Keratinocyte (primary cell): Measurements from ENCODE around the gene MTNR1B. TPM values are rescaled to one million over a fixed set of nuclear protein-coding genes. Genes with fewer than 3 reads are reported as not detected.

Experiments
- DNase-seq: peaks from one replicate; pipeline ENCODE4 v3.0.0-alpha.2; 2011; ENCODE audit warnings: low read depth, missing footprints, low spot score
- FAIRE-seq: peaks from 2 replicates; lab custom pipeline; 2011; peaks lifted over from hg19 to GRCh38; lab: Jason Lieb, UNC
- H2AFZ ChIP-seq: 2 replicates; pipeline ENCODE4 v1.6.0; 2012; ENCODE audit warnings: low read length, control low read depth, inconsistent platforms; ENCODE audit not compliant: control insufficient read depth
- H3K27ac ChIP-seq: 2 replicates; pipeline ENCODE4 v1.5.1; 2011; ENCODE audit warnings: low read length; ENCODE audit not compliant: control insufficient read depth, insufficient read depth
- H3K27me3 ChIP-seq: 3 replicates; pipeline ENCODE4 v1.6.0; 2011; ENCODE audit warnings: low read length; ENCODE audit not compliant: control insufficient read depth, insufficient read depth; ENCODE audit errors: extremely low read depth
- H3K36me3 ChIP-seq, 2 experiments: 2 replicates in 1 of 2; 3 replicates in 1 of 2; pipeline ENCODE4 v1.5.1; 2011; ENCODE audit warnings: low read length in 2 of 2, mild to moderate bottlenecking in 1 of 2; ENCODE audit not compliant: control insufficient read depth in 2 of 2, insufficient read depth in 2 of 2; ENCODE audit errors: extremely low read depth in 1 of 2
- H3K4me1 ChIP-seq: 3 replicates; pipeline ENCODE4 v1.5.1; 2011; ENCODE audit warnings: low read length; ENCODE audit not compliant: control insufficient read depth, insufficient read depth; ENCODE audit errors: extremely low read depth
- H3K4me2 ChIP-seq: 3 replicates; pipeline ENCODE4 v1.6.0; 2011; ENCODE audit warnings: low read depth, low read length; ENCODE audit not compliant: control insufficient read depth, insufficient read depth; ENCODE audit errors: extremely low read depth
- H3K4me3 ChIP-seq, 3 experiments: fragments of 200-600 bp in 1 of 3; sonication (generic) in 1 of 3; 2 replicates in 2 of 3; 3 replicates in 1 of 3; pipeline ENCODE4 v1.5.1; 2011 to 2016; ENCODE audit warnings: low read length in 3 of 3, mild to moderate bottlenecking in 3 of 3, control low read depth in 2 of 3, inconsistent platforms in 1 of 3, low read depth in 1 of 3, mixed read lengths in 1 of 3, mixed run types in 1 of 3, moderate library complexity in 1 of 3; ENCODE audit not compliant: control insufficient read depth in 2 of 3, insufficient read depth in 2 of 3; ENCODE audit errors: extremely low read depth in 1 of 3
- H3K79me2 ChIP-seq: 2 replicates; pipeline ENCODE4 v1.6.0; 2012; ENCODE audit warnings: low read length; ENCODE audit not compliant: control insufficient read depth, insufficient read depth
- H3K9ac ChIP-seq: 3 replicates; pipeline ENCODE4 v1.6.0; 2011; ENCODE audit warnings: low read length; ENCODE audit not compliant: control insufficient read depth, insufficient read depth; ENCODE audit errors: extremely low read depth
- H3K9me1 ChIP-seq: 3 replicates; pipeline ENCODE4 v1.6.0; 2011; ENCODE audit warnings: low read length; ENCODE audit not compliant: control insufficient read depth, insufficient read depth; ENCODE audit errors: extremely low read depth
- H3K9me3 ChIP-seq: 2 replicates; pipeline ENCODE4 v1.5.1; 2012; ENCODE audit warnings: low read depth, low read length; ENCODE audit not compliant: control insufficient read depth
- H4K20me1 ChIP-seq: 3 replicates; pipeline ENCODE4 v1.6.0; 2011; ENCODE audit warnings: low read length; ENCODE audit not compliant: control insufficient read depth, insufficient read depth; ENCODE audit errors: extremely low read depth
- EZH2 ChIP-seq: IDR thresholded peaks from one replicate; pipeline ENCODE4 v1.6.1; 2012; ENCODE audit warnings: inconsistent platforms, mild to moderate bottlenecking, low read length, moderate library complexity
- dilution Hi-C: fragments of 300-500 bp; cut with MboI; formaldehyde crosslinking; loops from one replicate; pipeline ENCODE4 v1.7.0; 2020; ENCODE audit warnings: low sequenced_read_pairs; ENCODE audit not compliant: extremely low pct_ligation_motif_present
- polyA plus RNA-seq, 5 experiments: library from polyadenylated mRNA; depleted of rRNA in 3 of 5; stranded (reverse) in 3 of 5; stranded (forward) in 1 of 5; unstranded in 1 of 5; fragments of >200 nt; gene quantifications; 1 replicate in 1 of 5; 2 replicates in 3 of 5; 3 replicates in 1 of 5; pipeline versions ENCODE4 v1.2.1 to v1.2.3, GENCODE V29; 2011 to 2012; ENCODE audit warnings: missing spikeins in 2 of 5, low read depth in 1 of 5, low replicate concordance in 1 of 5
- TF ChIP-seq, protein P1 (sequence below), 3 experiments: IDR thresholded peaks in 1 of 3; conservative IDR thresholded peaks in 1 of 3; optimal IDR thresholded peaks in 1 of 3; 2 replicates in 2 of 3; 3 replicates in 1 of 3; pipeline versions ENCODE3 to v1.5.1; 2011; ENCODE audit warnings: low read length in 3 of 3, mild to moderate bottlenecking in 3 of 3, moderate library complexity in 2 of 3, control low read depth in 1 of 3, inconsistent platforms in 1 of 3; ENCODE audit not compliant: insufficient read depth in 2 of 3; ENCODE audit errors: extremely low read depth in 1 of 3

MTNR1B gene
- polyA plus RNA-seq, 1 donor (not counting 4 experiments of a cell fraction or from before 2014, with no cell fraction given): not detected

DNA sequence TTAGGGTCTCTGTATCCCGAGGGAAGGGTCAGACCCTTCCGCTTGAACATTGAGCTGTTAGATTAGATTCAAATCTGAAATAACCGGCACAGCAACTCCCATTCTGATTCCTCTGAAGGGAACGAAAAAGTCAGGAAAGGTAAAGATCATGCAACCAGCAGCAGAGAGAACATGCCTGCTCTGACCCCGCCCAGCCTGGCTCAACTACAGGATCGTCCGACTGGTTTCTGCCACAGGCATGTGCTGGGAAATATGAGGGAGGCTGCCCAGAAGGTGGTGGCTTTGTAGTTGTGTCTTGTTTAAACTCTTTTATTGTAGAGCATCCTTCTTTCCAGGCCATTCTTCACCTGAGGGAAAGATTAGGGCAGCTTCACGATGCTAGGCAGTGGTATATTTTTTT, 5.0 kb upstream of the MTNR1B start:
- TF ChIP-seq, protein P1, sequence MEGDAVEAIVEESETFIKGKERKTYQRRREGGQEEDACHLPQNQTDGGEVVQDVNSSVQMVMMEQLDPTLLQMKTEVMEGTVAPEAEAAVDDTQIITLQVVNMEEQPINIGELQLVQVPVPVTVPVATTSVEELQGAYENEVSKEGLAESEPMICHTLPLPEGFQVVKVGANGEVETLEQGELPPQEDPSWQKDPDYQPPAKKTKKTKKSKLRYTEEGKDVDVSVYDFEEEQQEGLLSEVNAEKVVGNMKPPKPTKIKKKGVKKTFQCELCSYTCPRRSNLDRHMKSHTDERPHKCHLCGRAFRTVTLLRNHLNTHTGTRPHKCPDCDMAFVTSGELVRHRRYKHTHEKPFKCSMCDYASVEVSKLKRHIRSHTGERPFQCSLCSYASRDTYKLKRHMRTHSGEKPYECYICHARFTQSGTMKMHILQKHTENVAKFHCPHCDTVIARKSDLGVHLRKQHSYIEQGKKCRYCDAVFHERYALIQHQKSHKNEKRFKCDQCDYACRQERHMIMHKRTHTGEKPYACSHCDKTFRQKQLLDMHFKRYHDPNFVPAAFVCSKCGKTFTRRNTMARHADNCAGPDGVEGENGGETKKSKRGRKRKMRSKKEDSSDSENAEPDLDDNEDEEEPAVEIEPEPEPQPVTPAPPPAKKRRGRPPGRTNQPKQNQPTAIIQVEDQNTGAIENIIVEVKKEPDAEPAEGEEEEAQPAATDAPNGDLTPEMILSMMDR (optimal IDR thresholded peaks at IDR 0.05 in 1 of 3, IDR thresholded peaks at IDR 0.05 in 1 of 3, conservative IDR thresholded peaks at IDR 0.05 in 1 of 3; ENCODE audit: extremely low read depth in 1 of 3, insufficient read depth in 2 of 3, low read length in 3 of 3): no peak
- no peak for TF ChIP-seq EZH2
- H3K4me3 ChIP-seq: no peak overlapping the region
- DNase-seq (no peak), FAIRE-seq (peak; percentile 62)
- peak overlapping the region; percentile 68 for H2AFZ ChIP-seq
- peak overlapping the region; percentile 48 for H3K4me2 ChIP-seq
- no peaks in the 10 kb centered on the region for H3K4me1 ChIP-seq
- H3K9ac ChIP-seq: no peak overlapping the region
- no peaks in the 10 kb centered on the region for H3K9me3 ChIP-seq
- H3K27ac ChIP-seq: no peak overlapping the region
- dilution Hi-C loops: no loop called here
- no peaks in the 10 kb centered on the region for H3K79me2 ChIP-seq
- no peaks in the 10 kb centered on the region for H3K36me3 ChIP-seq
- H3K27me3 ChIP-seq: peaks cover 13% of the 10 kb centered on the region
- no peaks in the 10 kb centered on the region for H4K20me1 ChIP-seq
- no peaks in the 10 kb centered on the region for H3K9me1 ChIP-seq

DNA sequence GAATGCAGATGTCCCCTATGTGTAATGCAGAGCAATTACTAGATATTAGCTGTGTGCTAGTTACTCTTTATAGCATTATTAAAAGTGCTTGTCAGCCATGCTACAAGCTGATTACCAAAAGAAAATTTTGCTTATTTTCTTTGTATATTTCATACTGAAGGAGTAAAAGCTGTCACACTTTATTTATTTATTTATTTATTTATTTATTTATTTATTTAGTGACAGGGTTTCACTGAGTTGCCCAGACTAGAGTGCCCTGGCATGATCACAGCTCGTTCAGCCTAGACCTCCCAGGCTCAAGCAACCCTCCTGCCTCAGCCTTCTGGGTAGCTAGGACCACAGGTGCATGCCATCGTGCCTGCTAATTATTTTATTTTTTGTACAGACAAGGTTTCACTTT, 4.3 kb upstream of the MTNR1B start:
- no peak overlapping the region for H3K4me3 ChIP-seq
- H3K4me2 ChIP-seq: no peak overlapping the region
- no peak overlapping the region for H3K9ac ChIP-seq
- dilution Hi-C loops: no loop called here
- no peaks in the 10 kb centered on the region for H3K79me2 ChIP-seq
- no peaks in the 10 kb centered on the region for H3K9me3 ChIP-seq
- no peak overlapping the region for H3K27ac ChIP-seq
- no peak for FAIRE-seq
- H3K9me1 ChIP-seq: no peaks in the 10 kb centered on the region
- no peak overlapping the region for H2AFZ ChIP-seq
- H3K27me3 ChIP-seq: peaks cover 21% of the 10 kb centered on the region
- H3K4me1 ChIP-seq: no peaks in the 10 kb centered on the region
- H3K36me3 ChIP-seq: no peaks in the 10 kb centered on the region
- no peaks in the 10 kb centered on the region for H4K20me1 ChIP-seq
- DNase-seq: no peak
- TF ChIP-seq, protein P1 (optimal IDR thresholded peaks at IDR 0.05 in 1 of 3, IDR thresholded peaks at IDR 0.05 in 1 of 3, conservative IDR thresholded peaks at IDR 0.05 in 1 of 3; ENCODE audit: extremely low read depth in 1 of 3, insufficient read depth in 2 of 3, low read length in 3 of 3): no peak
- no peak for TF ChIP-seq EZH2
